ENCODE measurements around the gene PKP4. TPM values are rescaled to one million over a fixed set of nuclear protein-coding genes. Genes with fewer than 3 reads are reported as not detected.

The PKP4 gene
- total RNA-seq, 1 experiment from 2014 or later: 147 TPM

DNA sequence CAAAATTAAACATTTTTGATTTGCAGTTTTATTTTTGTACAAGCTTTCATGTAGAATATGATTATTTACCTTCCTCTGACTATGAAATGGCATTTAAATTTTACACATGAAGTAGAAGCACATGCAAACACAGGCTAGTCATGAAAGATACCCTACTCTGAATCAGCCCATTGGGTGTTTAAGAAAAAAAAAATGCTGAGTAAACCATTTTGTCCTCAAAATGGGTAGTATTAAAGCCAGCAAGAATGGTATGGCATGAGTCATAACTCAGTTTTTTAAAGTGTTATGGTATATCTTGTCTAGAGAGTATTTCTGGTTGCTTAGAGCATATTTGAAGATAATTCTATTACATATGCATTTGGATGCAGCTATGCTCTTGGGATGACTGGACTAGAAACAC, 55.0 kb downstream of the PKP4 start:
- ChIA-PET CTCF (no interaction called here), POLR2A (no interaction called here)
- Mint-ChIP-seq H3K27ac (ENCODE audit: unreplicated experiment) (no peak overlapping the region), H3K36me3 (ENCODE audit: insufficient read depth, unreplicated experiment) (peaks cover 21% of the 10 kb centered on the region), H3K4me3 (ENCODE audit: unreplicated experiment) (no peak overlapping the region), H3K4me1 (ENCODE audit: low read depth, unreplicated experiment) (peaks cover 13% of the 10 kb centered on the region), H3K9me3 (ENCODE audit: unreplicated experiment) (no peaks in the 10 kb centered on the region), H3K27me3 (ENCODE audit: insufficient read depth, unreplicated experiment) (no peaks in the 10 kb centered on the region)
- TF ChIP-seq, protein P1, sequence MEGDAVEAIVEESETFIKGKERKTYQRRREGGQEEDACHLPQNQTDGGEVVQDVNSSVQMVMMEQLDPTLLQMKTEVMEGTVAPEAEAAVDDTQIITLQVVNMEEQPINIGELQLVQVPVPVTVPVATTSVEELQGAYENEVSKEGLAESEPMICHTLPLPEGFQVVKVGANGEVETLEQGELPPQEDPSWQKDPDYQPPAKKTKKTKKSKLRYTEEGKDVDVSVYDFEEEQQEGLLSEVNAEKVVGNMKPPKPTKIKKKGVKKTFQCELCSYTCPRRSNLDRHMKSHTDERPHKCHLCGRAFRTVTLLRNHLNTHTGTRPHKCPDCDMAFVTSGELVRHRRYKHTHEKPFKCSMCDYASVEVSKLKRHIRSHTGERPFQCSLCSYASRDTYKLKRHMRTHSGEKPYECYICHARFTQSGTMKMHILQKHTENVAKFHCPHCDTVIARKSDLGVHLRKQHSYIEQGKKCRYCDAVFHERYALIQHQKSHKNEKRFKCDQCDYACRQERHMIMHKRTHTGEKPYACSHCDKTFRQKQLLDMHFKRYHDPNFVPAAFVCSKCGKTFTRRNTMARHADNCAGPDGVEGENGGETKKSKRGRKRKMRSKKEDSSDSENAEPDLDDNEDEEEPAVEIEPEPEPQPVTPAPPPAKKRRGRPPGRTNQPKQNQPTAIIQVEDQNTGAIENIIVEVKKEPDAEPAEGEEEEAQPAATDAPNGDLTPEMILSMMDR (IDR thresholded peaks at IDR 0.05; ENCODE audit: insufficient read depth in 1 of 2, low read depth in 1 of 2, low read length in 1 of 2, severe bottlenecking in 1 of 2, unreplicated experiment in 1 of 2): no peak
- H3K27me3 ChIP-seq (replicated peaks; ENCODE audit: control insufficient read depth, insufficient read depth, low read length): no peaks in the 10 kb centered on the region
- no peak overlapping the region for H3K4me3 ChIP-seq (ENCODE audit: low read depth, low read length)
- no TSS peak for BruUV-seq (replicated peaks)
- H3K4me1 ChIP-seq: no peaks in the 10 kb centered on the region
- H3K36me3 ChIP-seq (ENCODE audit: control insufficient read depth, insufficient read depth, low read length): no peaks in the 10 kb centered on the region
- no peak for DNase-seq
- intact Hi-C loops (cut with micrococcal nuclease; ENCODE audit: unreplicated experiment): no loop called here
- H3K9me3 ChIP-seq: no peaks in the 10 kb centered on the region

DNA sequence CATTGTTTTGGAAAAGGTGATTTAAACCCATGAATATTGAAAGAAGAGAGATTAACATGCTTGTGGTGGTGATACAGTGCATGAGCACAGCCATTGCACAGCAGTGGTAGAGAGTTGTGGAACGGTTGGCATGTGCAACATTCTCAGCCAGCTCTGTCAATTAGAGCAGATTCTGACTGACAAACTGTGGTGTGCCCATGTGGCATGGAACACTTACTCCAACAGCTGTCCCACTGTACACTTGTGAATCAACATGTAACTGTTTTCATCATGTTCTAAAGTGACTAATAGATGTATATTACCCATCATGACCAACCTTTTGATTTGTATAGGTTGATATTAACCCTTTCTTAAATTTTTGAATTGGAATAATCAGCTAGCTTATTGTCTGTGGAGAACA, 55.6 kb downstream of the PKP4 start:
- no TSS peak for BruUV-seq (replicated peaks)
- DNase-seq: no peak
- no peaks in the 10 kb centered on the region for H3K9me3 Mint-ChIP-seq (ENCODE audit: unreplicated experiment)
- POLR2A ChIA-PET: no interaction called here
- Histone ChIP-seq H3K9me3 (no peaks in the 10 kb centered on the region), H3K4me3 (ENCODE audit: low read depth, low read length) (no peak overlapping the region), H3K27me3 (replicated peaks; ENCODE audit: control insufficient read depth, insufficient read depth, low read length) (no peaks in the 10 kb centered on the region), H3K36me3 (ENCODE audit: control insufficient read depth, insufficient read depth, low read length) (no peaks in the 10 kb centered on the region), H3K4me1 (peaks cover 6% of the 10 kb centered on the region; the same call in 1 of the 2 replicates)
- TF ChIP-seq, protein P1 (IDR thresholded peaks at IDR 0.05; ENCODE audit: insufficient read depth in 1 of 2, low read depth in 1 of 2, low read length in 1 of 2, severe bottlenecking in 1 of 2, unreplicated experiment in 1 of 2): no peak
- H3K27ac Mint-ChIP-seq (ENCODE audit: unreplicated experiment): no peak overlapping the region
- peaks cover 13% of the 10 kb centered on the region for H3K4me1 Mint-ChIP-seq (ENCODE audit: low read depth, unreplicated experiment)
- peaks cover 16% of the 10 kb centered on the region for H3K36me3 Mint-ChIP-seq (ENCODE audit: insufficient read depth, unreplicated experiment)
- CTCF ChIA-PET: interaction anchor here (0.6 kb wide), 1 partner anchor 13 kb away, joined by 11 read pairs; no protein-coding TSS in a partner anchor
- no peaks in the 10 kb centered on the region for H3K27me3 Mint-ChIP-seq (ENCODE audit: insufficient read depth, unreplicated experiment)
- intact Hi-C loops (cut with micrococcal nuclease; ENCODE audit: unreplicated experiment): no loop called here
- H3K4me3 Mint-ChIP-seq (ENCODE audit: unreplicated experiment): no peak overlapping the region

DNA sequence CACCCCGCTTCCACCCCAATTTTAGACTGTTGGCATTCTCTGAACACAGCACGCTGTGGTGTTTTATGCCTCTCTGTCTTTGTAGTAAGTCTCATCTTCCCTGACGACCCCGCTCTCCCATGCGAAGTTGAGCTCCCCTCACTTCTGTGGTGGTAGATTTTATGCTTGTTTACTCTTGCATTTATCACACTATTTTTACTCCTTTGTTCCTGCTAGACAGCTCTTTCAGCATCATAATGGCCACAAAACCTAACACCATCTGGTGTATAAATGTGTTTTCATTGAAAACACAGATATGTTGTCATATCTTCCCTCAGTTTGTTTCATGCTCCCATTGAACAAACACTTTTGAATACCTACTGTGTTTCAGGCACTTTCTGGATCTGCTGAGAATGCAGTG, 57.1 kb downstream of the PKP4 start:
- Histone ChIP-seq H3K4me3 (ENCODE audit: low read depth, low read length) (no peak overlapping the region), H3K4me1 (peaks cover 18% of the 10 kb centered on the region), H3K27me3 (replicated peaks; ENCODE audit: control insufficient read depth, insufficient read depth, low read length) (no peaks in the 10 kb centered on the region), H3K36me3 (ENCODE audit: control insufficient read depth, insufficient read depth, low read length) (no peaks in the 10 kb centered on the region), H3K9me3 (no peaks in the 10 kb centered on the region)
- CTCF ChIA-PET: no interaction called here
- Mint-ChIP-seq H3K36me3 (ENCODE audit: insufficient read depth, unreplicated experiment) (peaks cover 19% of the 10 kb centered on the region), H3K27ac (ENCODE audit: unreplicated experiment) (no peak overlapping the region), H3K4me3 (ENCODE audit: unreplicated experiment) (no peak overlapping the region), H3K4me1 (ENCODE audit: low read depth, unreplicated experiment) (peaks cover 24% of the 10 kb centered on the region), H3K9me3 (ENCODE audit: unreplicated experiment) (no peaks in the 10 kb centered on the region), H3K27me3 (ENCODE audit: insufficient read depth, unreplicated experiment) (no peaks in the 10 kb centered on the region)
- BruUV-seq (replicated peaks): no TSS peak
- intact Hi-C loops (cut with micrococcal nuclease; ENCODE audit: unreplicated experiment): no loop called here
- POLR2A ChIA-PET: no interaction called here
- no peak for DNase-seq
- TF ChIP-seq, protein P1 (IDR thresholded peaks at IDR 0.05; ENCODE audit: insufficient read depth in 1 of 2, low read depth in 1 of 2, low read length in 1 of 2, severe bottlenecking in 1 of 2, unreplicated experiment in 1 of 2): no peak
